ENCODE data around the gene FAM98B.
A peak's percentile ranks its signal among the peaks of the same experiment; 100 is the strongest.

The FAM98B gene

DNA sequence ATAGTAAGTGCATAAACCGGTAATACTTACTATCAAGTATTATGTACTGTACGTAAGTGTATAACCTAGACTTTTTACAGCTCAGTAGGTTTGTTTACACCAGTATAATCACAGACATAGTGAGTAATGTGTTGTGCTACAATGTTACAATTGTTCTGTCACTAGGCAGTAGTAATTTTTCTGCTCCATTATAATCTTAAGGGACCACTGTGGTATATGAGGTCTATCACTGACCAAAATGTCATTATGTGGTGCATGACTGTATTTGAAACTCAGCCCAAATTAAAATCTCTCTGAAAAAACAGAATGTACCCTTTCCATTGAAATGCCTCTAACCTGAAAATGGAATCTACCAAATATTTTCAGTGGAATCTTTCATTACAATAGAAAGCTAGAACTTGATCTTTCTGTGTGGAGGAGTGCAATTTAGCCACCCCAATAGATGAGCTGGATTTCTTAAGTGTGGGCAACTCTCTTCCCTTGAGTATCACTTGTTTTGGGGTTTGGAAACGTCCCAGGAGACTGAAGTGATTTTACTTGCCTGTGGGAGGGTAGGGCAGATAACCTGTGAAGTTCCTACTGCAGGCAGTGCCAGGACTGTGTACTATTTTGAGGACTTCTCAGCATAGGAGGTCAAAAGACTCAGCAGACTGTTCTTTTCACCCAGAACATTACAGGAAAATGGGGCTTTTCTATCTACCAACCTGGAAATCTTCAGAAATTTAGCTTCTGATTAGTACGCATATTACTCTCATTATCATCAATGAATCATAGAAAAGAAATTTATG lies 50.9 kb downstream of the FAM98B start:
- Mint-ChIP-seq H3K9me3 (peaks cover 0 to 2% of the 10 kb centered on the region in 2 donors), H3K4me1 (no peaks in the 10 kb centered on the region), H3K36me3 (peaks cover 27 to 38% of the 10 kb centered on the region in 2 donors), H3K27me3 (no peaks in the 10 kb centered on the region), H3K4me3 (no peak overlapping the region), H3K27ac (peak overlapping the region; percentile 9)
- no peak for ATAC-seq (replicated peaks)
- no peak for DNase-seq

DNA sequence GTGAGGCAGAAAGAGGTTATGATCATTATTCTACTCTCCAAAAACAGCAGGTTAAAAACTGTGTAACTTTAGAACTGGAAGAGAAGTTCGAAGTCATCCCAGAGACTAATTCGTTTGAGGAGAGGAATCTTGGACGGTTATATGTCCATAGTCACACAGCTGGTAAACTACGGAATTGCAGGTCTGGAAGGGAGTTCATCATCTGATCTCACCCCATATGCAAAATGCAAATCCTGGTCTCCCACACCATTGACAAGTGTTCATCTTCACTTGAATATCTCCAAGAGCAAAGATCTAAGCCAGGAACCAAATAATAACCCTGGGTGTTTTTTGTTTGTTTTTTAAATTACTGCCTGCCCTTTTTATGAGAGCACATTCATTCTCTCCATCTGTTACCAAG lies 53.1 kb downstream of the FAM98B start:
- DNase-seq, result no peak
- no peak overlapping the region for H3K4me3 Mint-ChIP-seq
- no peak overlapping the region for H3K27ac Mint-ChIP-seq
- no peaks in the 10 kb centered on the region for H3K4me1 Mint-ChIP-seq
- no peaks in the 10 kb centered on the region for H3K9me3 Mint-ChIP-seq
- no peak for ATAC-seq (replicated peaks)
- H3K27me3 Mint-ChIP-seq, result no peaks in the 10 kb centered on the region
- peaks cover 12 to 31% of the 10 kb centered on the region in 2 donors for H3K36me3 Mint-ChIP-seq

DNA sequence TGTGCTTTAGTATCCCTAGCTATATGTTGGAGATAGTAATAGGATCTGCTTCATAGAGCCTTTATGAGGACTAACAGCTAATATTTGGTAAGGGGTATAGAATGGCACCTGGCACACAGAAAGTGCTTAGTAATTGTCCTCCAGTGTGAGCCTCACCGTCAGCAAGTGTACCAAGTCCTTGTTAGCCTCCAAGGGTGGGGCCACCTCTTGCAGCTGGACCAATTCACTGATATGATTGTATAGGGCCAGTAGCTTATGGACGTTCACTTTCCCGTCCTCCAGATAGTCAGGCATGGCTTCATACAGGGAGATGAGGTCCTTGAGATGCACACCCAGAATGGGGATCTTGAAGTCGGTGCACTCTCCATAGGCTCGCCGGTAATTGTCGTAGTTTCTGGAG lies 53.6 kb downstream of the FAM98B start:
- Mint-ChIP-seq H3K27ac (no peak overlapping the region), H3K9me3 (no peaks in the 10 kb centered on the region), H3K4me3 (no peak overlapping the region), H3K27me3 (no peaks in the 10 kb centered on the region), H3K36me3 (peaks cover 13 to 29% of the 10 kb centered on the region in 2 donors), H3K4me1 (no peaks in the 10 kb centered on the region)
- DNase-seq (no peak), ATAC-seq (replicated peaks) (no peak)

DNA sequence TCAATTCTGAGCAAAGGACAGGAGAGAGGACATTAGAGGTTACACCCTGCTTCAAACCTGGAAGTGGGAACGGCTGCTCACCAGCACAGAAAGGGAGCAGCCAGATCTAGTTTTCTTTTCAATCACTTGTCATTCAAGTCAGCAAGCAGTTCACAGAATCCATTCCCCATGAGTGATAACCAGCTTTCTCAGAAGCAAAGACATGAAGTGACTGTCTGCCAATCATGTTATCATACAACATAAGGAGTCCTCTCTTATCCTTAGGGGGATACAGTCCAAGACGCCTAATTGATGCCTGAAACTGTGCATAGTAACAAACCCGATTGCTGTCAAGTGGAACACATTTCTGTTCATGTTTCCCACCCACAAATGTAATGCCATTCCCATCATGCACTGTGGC lies 54.7 kb downstream of the FAM98B start:
- Mint-ChIP-seq H3K4me1 (no peaks in the 10 kb centered on the region), H3K27ac (no peak overlapping the region), H3K4me3 (no peak overlapping the region), H3K36me3 (peaks cover 8 to 21% of the 10 kb centered on the region in 2 donors), H3K9me3 (no peaks in the 10 kb centered on the region), H3K27me3 (no peaks in the 10 kb centered on the region)
- DNase-seq (no peak), ATAC-seq (replicated peaks) (no peak)

DNA sequence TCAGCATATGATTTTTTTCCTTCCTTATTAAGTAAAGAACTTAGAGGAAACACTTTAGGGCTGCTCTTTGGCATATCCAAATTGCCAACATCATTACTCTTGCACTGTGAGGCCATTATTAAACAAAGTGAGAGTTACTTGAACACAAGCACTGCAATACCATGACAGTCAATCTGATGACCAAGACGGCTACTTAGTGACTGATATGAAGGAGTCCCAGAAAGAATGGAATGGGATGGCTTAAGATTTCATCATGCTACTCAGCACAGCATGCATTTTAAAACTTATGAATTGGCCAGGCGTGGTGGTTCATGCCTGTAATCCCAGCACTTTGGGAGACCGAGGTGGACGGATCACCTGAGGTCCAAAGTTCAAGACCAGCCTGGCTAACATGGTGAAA lies 55.2 kb downstream of the FAM98B start:
- Mint-ChIP-seq H3K27ac (no peak overlapping the region), H3K9me3 (no peaks in the 10 kb centered on the region), H3K4me1 (peaks cover 0 to under 1% of the 10 kb centered on the region in 2 donors), H3K4me3 (no peak overlapping the region), H3K36me3 (peaks cover 8 to 21% of the 10 kb centered on the region in 2 donors), H3K27me3 (no peaks in the 10 kb centered on the region)
- ATAC-seq (replicated peaks) (no peak), DNase-seq (no peak)

DNA sequence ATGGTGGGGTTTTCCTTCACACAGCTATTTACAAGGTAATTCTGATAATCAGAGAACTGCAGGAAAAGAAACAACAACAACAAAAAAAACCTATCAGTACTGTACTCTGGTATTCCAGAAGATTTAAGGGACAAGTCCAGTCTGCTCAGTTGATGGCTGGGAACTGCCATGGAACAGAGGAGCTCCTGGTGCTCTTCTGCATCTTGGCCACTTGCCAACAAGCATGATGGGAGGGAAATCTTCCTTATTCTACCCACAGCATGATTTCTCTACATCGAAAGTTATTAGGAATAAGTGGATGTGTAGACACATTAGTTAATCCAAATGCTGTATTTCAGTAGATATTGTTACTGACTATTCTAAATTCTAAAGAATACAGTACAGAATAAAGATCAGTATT lies 59.0 kb downstream of the FAM98B start:
- no peak overlapping the region for H3K4me3 Mint-ChIP-seq
- no peak overlapping the region for H3K27ac Mint-ChIP-seq
- H3K27me3 Mint-ChIP-seq, result no peaks in the 10 kb centered on the region
- peaks cover 7 to 10% of the 10 kb centered on the region in 2 donors for H3K4me1 Mint-ChIP-seq
- H3K9me3 Mint-ChIP-seq, result no peaks in the 10 kb centered on the region
- peaks cover 23 to 25% of the 10 kb centered on the region in 2 donors for H3K36me3 Mint-ChIP-seq
- DNase-seq (no peak), ATAC-seq (replicated peaks) (no peak)

DNA sequence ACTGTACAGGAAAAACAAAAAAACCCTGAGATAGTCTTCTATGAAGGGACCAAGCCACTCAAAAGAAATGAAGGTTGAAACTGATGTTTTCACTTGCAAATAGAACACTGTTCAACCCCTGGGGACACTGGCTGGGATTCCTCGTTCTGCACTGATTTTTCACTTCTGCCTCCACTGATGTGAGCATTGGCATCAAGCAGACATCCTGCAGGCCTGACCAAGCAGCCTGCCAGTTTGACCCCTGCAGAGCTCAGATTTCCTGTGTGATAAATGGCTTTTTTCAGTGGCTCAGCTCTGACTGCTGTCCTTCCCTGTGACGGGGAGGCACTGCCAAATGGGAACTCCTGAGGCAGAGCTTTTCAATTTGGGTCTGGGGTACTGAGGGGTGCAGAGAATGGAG lies 60.7 kb downstream of the FAM98B start:
- no peaks in the 10 kb centered on the region for H3K27me3 Mint-ChIP-seq
- ATAC-seq (replicated peaks) (peak; percentile 73 to 76), DNase-seq (peak; percentile 3)
- peak overlapping the region; percentile 76 for H3K27ac Mint-ChIP-seq
- H3K36me3 Mint-ChIP-seq, result peaks cover 25% of the 10 kb centered on the region in 2 donors
- no peaks in the 10 kb centered on the region for H3K9me3 Mint-ChIP-seq
- H3K4me1 Mint-ChIP-seq, result peaks cover 7 to 10% of the 10 kb centered on the region in 2 donors
- no peak overlapping the region for H3K4me3 Mint-ChIP-seq

DNA sequence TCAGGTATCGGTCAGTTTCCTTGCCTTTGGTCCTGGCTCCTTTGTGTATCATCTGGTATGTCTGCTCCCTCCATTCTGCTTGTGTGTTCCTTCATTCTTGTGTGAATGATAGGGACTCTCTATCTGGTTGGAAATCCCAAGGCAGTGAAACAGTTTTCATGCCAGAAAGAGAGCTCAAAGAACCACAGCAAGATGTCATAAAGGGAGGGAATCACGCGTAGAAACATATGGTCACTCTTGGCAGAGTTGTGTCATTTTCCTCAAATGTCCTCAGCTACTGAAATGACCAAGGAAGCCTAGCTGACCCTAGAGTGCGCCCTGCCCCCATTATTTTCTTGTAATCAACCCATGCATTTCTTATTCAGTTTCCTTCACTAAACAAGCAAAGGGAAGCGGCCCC lies 62.7 kb downstream of the FAM98B start:
- DNase-seq (no peak), ATAC-seq (replicated peaks) (no peak)
- Mint-ChIP-seq H3K36me3 (peaks cover 17 to 22% of the 10 kb centered on the region in 2 donors), H3K4me1 (peaks cover 7 to 16% of the 10 kb centered on the region in 2 donors), H3K4me3 (no peak overlapping the region), H3K27ac (no peak overlapping the region), H3K9me3 (no peaks in the 10 kb centered on the region), H3K27me3 (no peaks in the 10 kb centered on the region)

DNA sequence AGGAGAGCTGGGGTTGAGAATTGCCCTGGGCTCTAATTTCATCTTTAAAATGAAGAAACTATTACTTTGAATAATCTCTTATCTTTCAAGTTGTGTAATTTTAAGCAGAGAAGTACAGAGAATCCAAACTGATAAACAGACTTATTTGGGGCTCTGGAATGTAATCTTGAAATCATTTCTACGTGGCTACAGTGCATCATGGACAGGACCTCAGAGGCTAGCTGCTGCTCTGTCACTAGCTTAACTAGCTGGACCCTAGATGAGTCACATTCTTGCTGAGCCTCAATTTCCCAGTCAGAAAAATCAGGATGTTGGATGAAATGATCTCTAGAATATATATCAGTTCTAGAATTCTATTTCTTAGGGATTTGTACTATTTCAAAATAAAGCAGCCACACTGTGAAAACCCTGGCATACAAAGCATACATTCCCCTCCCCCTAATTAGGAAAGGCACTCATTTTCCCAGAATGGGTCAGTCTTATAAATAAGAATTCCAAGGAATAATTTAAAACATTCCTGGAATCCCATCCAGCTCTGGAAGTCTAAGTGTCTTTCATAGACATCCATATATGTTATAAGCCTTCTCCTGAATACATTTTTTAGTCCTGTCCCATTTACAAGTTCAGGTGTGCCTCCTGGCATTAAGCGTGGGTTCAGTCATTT lies 63.5 kb downstream of the FAM98B start:
- Mint-ChIP-seq H3K4me1 (peaks cover 7 to 16% of the 10 kb centered on the region in 2 donors), H3K4me3 (no peak overlapping the region), H3K36me3 (peaks cover 15 to 20% of the 10 kb centered on the region in 2 donors), H3K27me3 (no peaks in the 10 kb centered on the region), H3K27ac (no peak overlapping the region), H3K9me3 (no peaks in the 10 kb centered on the region)
- no peak for DNase-seq
- ATAC-seq (replicated peaks), result no peak

DNA sequence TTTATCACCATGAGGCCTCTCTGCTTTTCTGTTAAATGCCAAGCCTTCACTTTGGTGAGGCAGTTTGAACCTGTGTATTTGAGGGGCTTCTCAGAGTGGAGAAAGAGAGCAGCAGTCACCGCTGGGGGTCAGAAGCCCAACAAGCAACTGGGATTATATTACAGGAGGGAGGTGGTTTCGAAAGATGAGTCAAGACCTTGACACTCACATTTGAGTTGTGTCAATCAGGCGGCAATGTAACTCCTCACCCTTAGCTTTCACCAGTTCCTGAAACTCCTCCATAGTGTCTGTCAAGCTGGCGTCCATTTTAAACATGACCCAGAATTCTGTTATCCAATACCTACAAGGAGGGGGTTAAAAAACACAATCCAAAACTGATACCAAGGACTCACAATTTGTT lies 64.2 kb downstream of the FAM98B start:
- ATAC-seq (replicated peaks), result no peak
- no peak overlapping the region for H3K4me3 Mint-ChIP-seq
- DNase-seq, result no peak
- H3K36me3 Mint-ChIP-seq, result peaks cover 19% of the 10 kb centered on the region in 2 donors
- H3K27ac Mint-ChIP-seq, result no peak overlapping the region
- H3K4me1 Mint-ChIP-seq, result peaks cover 9 to 21% of the 10 kb centered on the region in 2 donors
- H3K27me3 Mint-ChIP-seq, result no peaks in the 10 kb centered on the region
- no peaks in the 10 kb centered on the region for H3K9me3 Mint-ChIP-seq

DNA sequence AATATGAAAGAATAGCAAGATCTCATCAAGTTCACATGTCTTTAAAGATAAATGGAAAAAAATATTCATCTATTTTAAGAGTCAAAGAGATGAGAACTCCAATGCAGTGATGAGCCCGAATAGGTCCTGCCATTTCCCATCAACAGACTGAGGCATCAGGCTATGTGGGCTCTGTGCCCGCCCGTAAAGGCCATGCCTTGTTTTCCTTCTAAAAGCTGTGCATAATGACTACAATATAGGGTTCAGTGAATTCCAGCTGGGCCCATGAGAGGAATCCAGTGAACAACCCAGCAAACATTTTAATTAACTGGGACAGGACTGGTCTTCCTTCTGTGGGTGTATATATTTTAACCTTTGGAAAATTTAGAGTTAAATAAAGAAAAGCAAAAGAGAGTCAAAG lies 66.1 kb downstream of the FAM98B start:
- Mint-ChIP-seq H3K4me3 (no peak overlapping the region), H3K4me1 (peaks cover 4 to 12% of the 10 kb centered on the region in 2 donors), H3K36me3 (peaks cover 25% of the 10 kb centered on the region in 2 donors), H3K9me3 (no peaks in the 10 kb centered on the region), H3K27me3 (no peaks in the 10 kb centered on the region), H3K27ac (no peak overlapping the region)
- DNase-seq (no peak), ATAC-seq (replicated peaks) (no peak)

DNA sequence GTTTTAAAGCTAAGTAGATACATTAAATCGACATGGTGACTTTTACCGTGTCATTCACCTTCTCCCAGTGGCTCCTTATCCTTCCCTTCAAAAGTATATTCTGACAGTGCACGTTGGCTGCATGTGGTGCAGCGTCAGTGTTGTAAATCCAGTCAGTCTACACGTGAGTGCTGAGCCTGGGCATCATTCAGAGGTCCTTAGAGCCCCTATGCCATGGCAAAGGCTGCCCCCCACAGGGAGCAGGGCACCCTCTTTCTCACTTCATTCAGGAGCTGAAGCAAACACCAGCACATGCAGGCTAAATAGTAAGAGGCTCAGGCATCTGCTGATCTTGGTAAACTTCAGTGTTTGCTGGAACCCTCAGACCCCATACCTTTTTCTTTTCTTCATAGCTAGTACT lies 67.4 kb downstream of the FAM98B start:
- no peak for DNase-seq
- H3K4me3 Mint-ChIP-seq, result no peak overlapping the region

DNA sequence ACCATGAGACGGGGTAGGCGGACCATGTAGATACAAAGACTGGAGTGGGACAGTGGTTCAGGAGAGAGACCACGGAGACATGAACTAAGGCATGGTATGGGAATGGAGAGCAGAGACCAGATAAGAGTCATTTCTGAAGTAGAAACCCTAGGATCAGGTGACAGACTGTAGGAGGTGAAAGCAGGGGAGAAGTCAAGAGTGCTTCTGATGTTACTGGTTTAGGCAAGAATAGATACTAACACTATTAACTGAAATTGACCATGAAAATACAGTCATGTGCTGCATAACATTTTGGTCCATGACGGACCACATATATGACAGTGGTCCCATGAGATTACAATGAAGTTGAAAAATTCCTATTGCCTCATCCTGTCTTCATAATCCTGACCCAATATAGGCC lies 69.0 kb downstream of the FAM98B start:
- Mint-ChIP-seq H3K4me3 (no peak overlapping the region), H3K27me3 (no peaks in the 10 kb centered on the region), H3K36me3 (peaks cover 11 to 14% of the 10 kb centered on the region in 2 donors), H3K9me3 (no peaks in the 10 kb centered on the region), H3K27ac (peak overlapping the region; percentile 16), H3K4me1 (peaks cover 2 to 12% of the 10 kb centered on the region in 2 donors)
- ATAC-seq (replicated peaks) (peak; percentile 12 to 43), DNase-seq (no peak)

More for the DNA sequence above, 67.4 kb downstream of the FAM98B start:
- no peak for ATAC-seq (replicated peaks)
- H3K9me3 Mint-ChIP-seq, result no peaks in the 10 kb centered on the region
- H3K4me1 Mint-ChIP-seq, result peaks cover 2 to 12% of the 10 kb centered on the region in 2 donors
- H3K36me3 Mint-ChIP-seq, result peaks cover 16% of the 10 kb centered on the region in 2 donors
- H3K27ac Mint-ChIP-seq, result no peak overlapping the region
- H3K27me3 Mint-ChIP-seq, result no peaks in the 10 kb centered on the region

DNA sequence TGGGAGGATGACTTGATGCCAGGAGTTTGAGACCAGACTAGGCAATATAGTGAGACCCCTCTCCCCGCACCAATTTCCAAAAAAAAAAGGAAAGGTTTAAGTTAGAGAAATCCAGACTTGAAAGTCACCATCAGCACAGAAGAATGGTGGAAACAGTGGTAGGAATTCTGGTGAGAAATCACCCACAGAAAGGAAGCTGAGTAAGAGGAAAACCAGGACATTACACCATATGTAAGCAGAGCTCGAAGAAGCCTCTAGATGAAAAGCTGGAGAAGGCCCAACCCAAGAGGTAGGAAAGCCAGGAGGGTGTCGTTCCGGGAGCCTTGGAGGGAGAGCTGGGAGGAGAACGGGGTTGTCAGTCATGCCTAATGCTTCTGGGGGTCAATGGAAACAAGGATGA lies 70.2 kb downstream of the FAM98B start:
- Mint-ChIP-seq H3K9me3 (no peaks in the 10 kb centered on the region), H3K27me3 (no peaks in the 10 kb centered on the region), H3K36me3 (peaks cover 10 to 18% of the 10 kb centered on the region in 2 donors), H3K27ac (no peak overlapping the region), H3K4me3 (no peak overlapping the region), H3K4me1 (peaks cover 2 to 12% of the 10 kb centered on the region in 2 donors)
- ATAC-seq (replicated peaks) (no peak), DNase-seq (no peak)

DNA sequence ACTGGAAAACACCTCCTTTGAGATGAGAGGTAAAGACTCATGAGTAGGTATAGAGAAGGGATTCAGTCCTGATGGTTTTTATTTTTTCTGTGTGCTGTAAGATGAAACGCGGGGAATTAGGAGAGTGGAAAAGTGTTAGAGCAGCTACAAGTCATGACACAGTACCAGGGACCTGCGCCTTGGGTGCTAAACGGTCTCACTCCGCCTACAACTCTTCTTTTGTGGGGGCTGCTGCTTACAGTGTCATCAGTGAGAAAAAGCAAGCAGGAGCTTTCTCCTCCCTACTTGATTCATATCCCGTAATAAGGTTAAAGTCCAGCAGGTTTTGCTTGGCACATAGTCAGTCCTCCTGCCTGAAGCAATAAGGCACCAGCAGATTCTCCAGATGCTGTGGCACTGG lies 71.6 kb downstream of the FAM98B start:
- Mint-ChIP-seq H3K36me3 (peaks cover 10 to 18% of the 10 kb centered on the region in 2 donors), H3K9me3 (no peaks in the 10 kb centered on the region), H3K4me1 (peaks cover 4 to 12% of the 10 kb centered on the region in 2 donors), H3K4me3 (no peak overlapping the region), H3K27me3 (no peaks in the 10 kb centered on the region), H3K27ac (no peak overlapping the region)
- DNase-seq (no peak), ATAC-seq (replicated peaks) (no peak)
